Erythroblast (primary cell): Measurements from ENCODE around the gene LAMA4.

Experiments
- DNase-seq, 2 experiments: peaks; one replicate each; lab custom pipeline; 2025; lab: John Stamatoyannopoulos, UW
- GATA1 ChIP-seq: IDR thresholded peaks from 2 replicates; pipeline ENCODE4 v1.6.1; 2011; ENCODE audit warnings: low read depth, mild to moderate bottlenecking, control low read depth, low read length, moderate library complexity
- POLR2A ChIP-seq: IDR thresholded peaks from 2 replicates; pipeline ENCODE4 v1.6.1; 2011; ENCODE audit warnings: mild to moderate bottlenecking, low read length

Gene LAMA4

GRCh38 chr6:112268019-112268418 is 13.7 kb upstream of the LAMA4 start:
- DNase-seq: no peak
- TF ChIP-seq POLR2A: no peak
- no peak for TF ChIP-seq GATA1

- DNase-seq: no peak
- TF ChIP-seq GATA1 (no peak), POLR2A (no peak)
Observed at GRCh38 chr6:112266331-112266730, 12.0 kb upstream of the LAMA4 start.

DNA sequence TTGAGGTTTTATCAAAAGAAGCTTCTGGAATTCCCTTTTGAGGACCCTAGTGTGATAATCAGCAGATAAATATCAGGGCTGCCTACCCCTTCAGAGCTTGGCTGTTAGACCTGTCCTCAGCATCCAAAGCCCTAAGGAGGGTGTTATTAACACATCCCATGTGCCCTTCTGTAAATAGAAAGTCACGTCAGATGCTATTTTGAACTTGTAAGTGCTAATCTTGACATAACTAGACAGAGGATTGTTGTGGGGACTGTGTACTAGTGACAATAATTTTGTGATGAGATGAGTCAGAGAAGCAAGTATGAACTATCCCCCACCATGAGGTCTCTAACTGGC is 4.9 kb upstream of the LAMA4 start:
- no peak for DNase-seq
- no peak for TF ChIP-seq GATA1
- no peak for TF ChIP-seq POLR2A

DNA sequence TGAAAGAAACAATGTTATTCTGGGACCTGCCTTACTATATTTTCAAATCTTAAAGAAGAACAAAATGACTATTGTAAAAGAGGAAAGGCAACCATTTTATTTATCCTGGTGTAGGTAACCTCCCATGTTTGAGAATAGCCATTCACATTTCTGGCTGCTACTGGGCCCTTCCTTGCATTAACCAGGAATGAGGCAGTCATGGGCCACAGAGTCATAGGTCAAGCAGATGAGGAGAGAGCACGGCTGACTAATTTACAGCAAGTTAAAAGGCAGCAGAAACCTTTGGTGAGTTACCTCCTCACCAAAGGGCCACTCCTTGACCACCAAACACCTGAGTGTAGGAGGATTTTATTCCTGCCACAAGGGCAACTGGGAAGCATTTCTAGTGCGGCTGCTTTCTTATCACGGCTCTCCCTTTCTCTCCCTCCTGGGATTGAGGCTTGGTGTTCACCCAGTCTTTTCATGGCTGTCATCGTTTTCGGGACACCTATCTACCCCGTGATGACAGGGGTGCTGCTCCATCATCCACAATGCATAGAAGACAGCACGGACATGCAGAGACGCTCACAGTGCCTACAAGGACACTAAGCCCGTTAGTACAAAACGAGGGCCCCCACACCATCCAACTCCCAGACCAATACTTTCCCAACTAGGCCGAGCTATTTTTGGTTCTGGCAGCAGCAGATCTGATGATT is 4.4 kb upstream of the LAMA4 start:
- no peak for TF ChIP-seq GATA1
- no peak for TF ChIP-seq POLR2A
- no peak for DNase-seq

DNA sequence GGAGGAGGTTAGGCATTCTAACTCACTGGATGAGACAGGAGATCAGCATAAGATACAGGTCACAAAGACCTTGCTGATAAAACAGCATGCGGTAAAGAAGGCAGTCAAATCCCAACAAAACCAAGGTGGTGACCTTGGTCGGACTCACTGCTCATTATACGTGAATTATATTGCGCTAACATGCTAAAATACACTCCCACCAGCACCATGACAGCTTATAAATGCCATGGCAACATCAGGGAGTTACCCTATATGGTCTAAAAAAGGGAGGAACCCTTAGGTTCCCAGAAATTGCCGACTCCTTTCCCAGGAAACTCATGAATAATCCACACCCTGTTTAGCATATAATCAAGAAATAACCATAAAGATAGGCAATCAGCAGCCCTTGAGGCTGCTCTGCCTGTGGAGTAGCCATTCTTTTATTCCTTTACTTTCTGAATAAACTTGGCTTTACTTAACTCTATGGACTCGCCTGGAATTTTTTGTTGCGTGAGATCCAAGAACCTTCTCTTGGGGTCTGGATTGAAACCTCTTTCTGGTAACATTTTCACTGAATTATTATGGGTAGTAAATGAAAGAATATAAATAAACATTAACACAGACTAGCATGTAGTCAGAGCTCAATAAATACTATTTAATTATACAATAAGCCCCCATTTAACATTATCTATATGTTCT is 3.0 kb upstream of the LAMA4 start:
- TF ChIP-seq POLR2A: no peak
- no peak for TF ChIP-seq GATA1
- no peak for DNase-seq

DNA sequence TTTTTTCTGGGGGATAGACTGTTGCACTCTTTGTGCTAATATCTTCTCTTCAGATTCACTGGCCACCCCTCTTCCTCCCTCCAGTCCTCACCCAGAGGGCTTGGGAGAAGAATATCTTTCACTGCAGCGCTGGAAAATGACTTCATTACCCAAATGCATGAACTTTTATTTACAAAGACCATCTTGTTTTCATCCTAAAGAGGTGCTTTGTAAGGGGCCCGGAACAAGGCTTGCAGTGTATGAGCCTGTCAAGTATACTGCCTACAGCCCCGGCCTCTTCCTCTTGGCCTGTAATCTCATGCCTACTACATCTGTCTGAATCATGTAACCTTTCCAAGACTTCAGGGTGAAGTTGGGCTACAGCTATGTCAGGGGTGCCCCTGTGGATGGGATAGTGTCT is 554 bp upstream of the LAMA4 start:
- DNase-seq: no peak
- no peak for TF ChIP-seq POLR2A
- TF ChIP-seq GATA1: no peak

DNA sequence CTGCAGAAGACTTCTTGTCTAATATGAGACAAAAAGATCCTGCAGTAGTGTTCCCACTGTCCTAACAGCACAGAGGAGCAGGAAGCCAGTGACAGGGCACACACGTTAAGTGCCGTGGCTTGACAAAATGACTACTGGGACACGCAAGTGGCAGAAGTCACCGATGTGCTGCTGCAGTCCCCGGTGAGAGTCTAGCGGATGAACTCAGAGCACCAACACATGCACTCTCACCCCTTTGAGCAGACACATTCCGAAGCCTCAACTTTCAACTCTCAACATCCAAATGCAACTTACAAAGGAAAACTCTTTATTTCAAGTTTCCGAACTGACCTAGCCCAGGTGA is 898 bp downstream of the LAMA4 start:
- no peak for DNase-seq
- TF ChIP-seq POLR2A: no peak
- no peak for TF ChIP-seq GATA1

- DNase-seq: no peak
- TF ChIP-seq POLR2A (no peak), GATA1 (no peak)
Observed at GRCh38 chr6:112252571-112253497, 1.5 kb downstream of the LAMA4 start.

GRCh38 chr6:112251171-112251875 is 3.0 kb downstream of the LAMA4 start:
- TF ChIP-seq POLR2A (no peak), GATA1 (no peak)
- no peak for DNase-seq

GRCh38 chr6:112249489-112249888 is 4.9 kb downstream of the LAMA4 start:
- no peak for DNase-seq

DNA sequence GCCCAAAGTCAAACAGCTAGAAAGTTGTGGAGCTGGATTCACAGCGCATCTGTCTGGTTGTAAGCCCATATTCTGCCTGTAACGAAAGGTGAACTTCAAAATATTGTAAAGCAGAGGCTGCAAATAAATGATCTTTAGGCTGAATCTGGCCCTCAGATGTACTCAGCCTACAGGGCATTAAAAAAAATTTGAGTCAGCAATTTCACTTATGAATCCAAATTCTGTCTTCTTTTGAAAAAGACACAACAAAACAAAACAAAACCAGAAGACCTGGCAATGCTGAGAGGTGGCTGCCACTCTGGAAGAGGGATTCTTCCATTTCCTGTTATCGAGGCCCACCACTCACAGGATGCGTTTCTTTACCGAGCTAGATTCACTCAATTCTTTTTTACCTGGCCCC is 7.1 kb downstream of the LAMA4 start:
- no peak for DNase-seq
- TF ChIP-seq GATA1 (no peak), POLR2A (no peak)

More at GRCh38 chr6:112249489-112249888, 4.9 kb downstream of the LAMA4 start:
- no peak for TF ChIP-seq POLR2A

DNA sequence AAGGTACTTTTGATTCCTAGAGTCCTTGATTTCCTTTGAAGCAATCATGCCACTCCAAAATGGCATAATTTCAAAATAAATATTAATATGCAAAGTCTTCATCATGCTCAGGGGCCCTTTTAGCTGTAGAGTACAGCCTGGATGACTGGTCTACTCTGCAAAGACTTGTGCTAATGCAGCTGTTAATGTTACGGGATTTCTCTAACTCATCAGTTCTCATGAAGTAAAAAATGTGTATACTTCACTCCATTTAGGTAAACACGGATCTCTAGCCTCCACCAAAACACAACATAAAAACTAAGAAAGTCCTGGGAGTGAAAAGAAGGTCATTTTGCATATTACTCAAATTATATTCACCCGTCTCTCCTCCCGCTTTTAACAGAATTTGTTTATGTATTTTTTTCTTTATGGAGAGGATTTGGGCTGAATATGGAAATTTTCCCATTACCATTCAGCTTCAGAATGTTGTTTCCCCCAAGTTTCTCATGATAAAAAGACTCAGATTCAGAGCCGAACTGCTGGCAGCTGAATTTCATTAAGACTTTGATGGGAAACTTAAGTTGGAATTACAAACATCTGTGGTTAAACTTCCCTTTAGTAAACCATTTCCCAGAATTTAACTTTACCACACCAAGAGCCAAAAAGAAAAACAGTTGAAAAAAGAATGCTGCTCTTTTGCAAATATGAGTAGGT is 8.7 kb downstream of the LAMA4 start:
- no peak for DNase-seq
- TF ChIP-seq GATA1 (no peak), POLR2A (no peak)

DNA sequence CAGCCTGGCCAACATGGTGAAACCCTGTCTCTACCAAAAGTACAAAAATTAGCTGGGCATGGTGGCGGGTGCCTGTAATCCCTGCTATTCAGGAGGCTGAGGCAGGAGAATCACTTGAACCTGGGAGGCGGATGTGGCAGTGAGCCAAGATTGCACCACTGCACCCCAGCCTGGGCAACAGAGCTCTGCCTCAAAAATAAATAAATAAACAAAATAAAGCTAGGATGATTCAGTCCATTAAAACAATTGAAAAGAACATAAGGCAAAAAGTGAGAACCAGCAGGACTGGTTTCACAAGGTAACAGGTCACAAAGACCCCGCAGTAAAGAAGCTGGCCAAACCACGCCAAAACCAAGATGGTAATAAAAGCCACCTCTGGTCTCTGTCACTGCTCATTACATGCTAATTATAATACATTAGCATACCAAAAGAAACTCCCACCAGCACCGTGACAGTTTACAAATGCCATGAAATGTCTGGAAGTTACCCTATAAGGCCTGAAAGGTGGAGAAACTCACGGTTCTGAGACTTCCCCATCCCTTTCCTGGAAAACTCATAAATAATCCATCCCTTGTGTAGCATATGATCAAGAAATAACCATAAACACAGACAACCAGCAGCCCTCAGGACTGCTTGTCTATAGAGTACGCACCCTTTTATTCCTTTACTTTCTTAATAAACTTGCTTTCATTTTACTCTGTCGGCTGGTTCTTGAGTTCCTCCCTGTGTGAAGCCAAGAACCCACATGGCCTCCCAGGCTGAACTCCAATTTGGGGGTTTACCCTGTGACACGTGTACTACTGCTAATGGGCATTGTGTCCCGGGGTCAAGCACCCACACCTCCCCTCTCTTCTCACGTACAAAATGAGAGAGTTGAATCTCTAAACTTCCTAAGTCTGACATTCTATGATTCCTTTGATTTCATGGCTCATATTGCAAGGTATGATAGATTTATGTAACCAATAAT is 10.2 kb downstream of the LAMA4 start:
- TF ChIP-seq GATA1 (no peak), POLR2A (no peak)
- DNase-seq: no peak
